T-helper 1 cell (primary cell): ENCODE results near the gene SYNRG.

ENCODE experiments used
- DNase-seq, 5 donors: peaks; one replicate each; pipeline ENCODE4 v3.0.0-alpha.2; 2012 to 2020

The SYNRG gene

GRCh38 chr17:37502009-37502936 is 106.9 kb downstream of the SYNRG start:
- no peak for DNase-seq

- DNase-seq, result no peak
These were observed 108.8 kb downstream of the SYNRG start for GRCh38 chr17:37500378-37500777.

- no peak for DNase-seq
These were observed 114.2 kb downstream of the SYNRG start for GRCh38 chr17:37494971-37495370.

GRCh38 chr17:37494401-37494831 is 114.8 kb downstream of the SYNRG start:
- no peak for DNase-seq

- no peak for DNase-seq
These were observed 115.8 kb downstream of the SYNRG start for GRCh38 chr17:37493249-37494027.

GRCh38 chr17:37492167-37492566 is 117.1 kb downstream of the SYNRG start:
- no peak for DNase-seq

- peak in 1 of 5 donors; percentile 15 for DNase-seq
These were observed 118.3 kb downstream of the SYNRG start for GRCh38 chr17:37490638-37491614.

GRCh38 chr17:37490022-37490587 is 119.1 kb downstream of the SYNRG start:
- DNase-seq, result peak; percentile 45 to 70 (median 58)

GRCh38 chr17:37489197-37490001 is 119.8 kb downstream of the SYNRG start, which contains the start of gene DUSP14:
Gene DUSP14 (plus strand): TSS chr17:37489891. CDS start chr17:37512273, 22,382 bp downstream.
- DNase-seq, result peak; percentile 63 to 83 (median 72)

GRCh38 chr17:37488607-37489196 is 120.5 kb downstream of the SYNRG start:
- DNase-seq, result peak; percentile 13 to 45 (median 37)

- peak in 1 of 5 donors; percentile 28 for DNase-seq
These were observed 121.1 kb downstream of the SYNRG start for GRCh38 chr17:37488009-37488604.

GRCh38 chr17:37485938-37486570 is 123.2 kb downstream of the SYNRG start:
- DNase-seq, result no peak

- no peak for DNase-seq
These were observed 125.7 kb downstream of the SYNRG start for GRCh38 chr17:37483311-37484039.

- no peak for DNase-seq
These were observed 128.1 kb downstream of the SYNRG start for GRCh38 chr17:37481001-37481665.

GRCh38 chr17:37480427-37480826 is 128.8 kb downstream of the SYNRG start:
- no peak for DNase-seq

GRCh38 chr17:37479025-37479424 is 130.2 kb downstream of the SYNRG start:
- no peak for DNase-seq

GRCh38 chr17:37478187-37478586 is 131.0 kb downstream of the SYNRG start:
- DNase-seq, result no peak

- no peak for DNase-seq
These were observed 132.6 kb downstream of the SYNRG start for GRCh38 chr17:37476431-37477120.
